GM21786 (cell line): ENCODE data around the gene KRABD2.
"Not testable (repeated sequence)": the region's sequence is repeated elsewhere in the genome, so short reads cannot be mapped to it uniquely, and the experiment has no call there.

Experiments
- ATAC-seq: cut with Tn5 transposase; IDR thresholded peaks from one replicate; pipeline ENCODE4 v1.9.1; 2021; ENCODE audit not compliant: unreplicated experiment

Gene KRABD2

DNA sequence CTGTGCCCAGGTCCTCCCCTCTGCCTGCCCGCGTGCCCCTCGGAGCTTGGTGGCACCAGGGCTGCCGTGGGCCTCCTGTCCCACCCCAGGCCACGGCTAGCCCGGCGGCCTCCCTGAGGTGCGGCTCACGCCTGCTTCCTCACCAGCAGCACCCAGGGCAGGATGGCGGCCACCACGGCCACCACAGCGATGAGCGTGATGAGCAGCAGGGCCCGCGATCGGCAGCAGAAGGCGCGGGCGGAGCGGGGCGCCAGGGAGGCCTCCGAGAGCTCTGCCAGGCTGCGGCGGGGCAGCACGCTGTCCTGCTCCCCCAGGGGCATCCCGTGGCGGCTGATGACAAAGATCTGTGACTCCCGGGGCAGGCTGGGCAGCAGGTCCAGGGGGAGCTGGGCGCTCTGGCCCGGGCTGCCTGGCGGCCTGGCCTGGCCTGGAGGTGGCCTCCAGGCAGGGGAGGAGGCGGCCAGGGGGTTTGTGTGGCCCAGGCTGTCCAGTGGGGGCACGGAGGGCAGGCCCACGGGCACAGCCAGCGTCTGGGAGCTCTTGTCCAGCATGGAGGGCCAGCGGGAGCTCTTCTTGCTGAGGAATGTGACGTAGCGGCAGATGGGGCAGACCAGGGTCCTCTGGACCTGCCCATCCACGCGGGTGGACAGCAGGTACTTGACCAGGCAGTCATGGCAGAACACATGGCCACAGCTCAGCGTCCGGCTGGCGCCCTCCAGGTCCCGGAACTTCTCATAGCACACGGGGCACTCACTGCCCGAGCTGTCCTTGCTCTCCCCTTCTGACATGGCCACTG, 16.4 kb upstream of the KRABD2 start:
- ATAC-seq, result no peak

- no peak for ATAC-seq
Observed at GRCh38 chr17:8392274-8392673, 15.8 kb upstream of the KRABD2 start.

GRCh38 chr17:8391711-8392110, 15.2 kb upstream of the KRABD2 start:
- ATAC-seq, result no peak

- ATAC-seq, result no peak
Observed at GRCh38 chr17:8387914-8388651, 11.6 kb upstream of the KRABD2 start.

DNA sequence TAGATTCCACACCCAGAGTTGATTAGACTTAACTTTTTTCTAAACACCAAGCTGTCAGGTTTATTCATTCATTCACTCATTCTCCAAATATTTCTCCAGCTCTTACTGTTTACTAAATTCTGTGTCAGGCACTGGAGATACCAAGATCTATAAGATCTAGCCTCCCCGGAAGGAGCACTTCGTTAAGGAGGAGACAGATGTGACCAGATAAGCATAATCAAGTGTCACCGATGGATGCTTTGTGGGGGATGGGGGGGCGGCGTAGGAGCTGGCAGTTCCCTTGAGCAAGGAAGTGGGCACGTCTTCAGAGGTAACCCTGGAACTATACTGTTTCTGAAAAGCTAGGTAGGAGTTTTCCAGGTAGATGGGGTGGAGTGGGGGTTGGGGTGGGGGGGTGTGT, 10.3 kb upstream of the KRABD2 start:
- no peak for ATAC-seq

DNA sequence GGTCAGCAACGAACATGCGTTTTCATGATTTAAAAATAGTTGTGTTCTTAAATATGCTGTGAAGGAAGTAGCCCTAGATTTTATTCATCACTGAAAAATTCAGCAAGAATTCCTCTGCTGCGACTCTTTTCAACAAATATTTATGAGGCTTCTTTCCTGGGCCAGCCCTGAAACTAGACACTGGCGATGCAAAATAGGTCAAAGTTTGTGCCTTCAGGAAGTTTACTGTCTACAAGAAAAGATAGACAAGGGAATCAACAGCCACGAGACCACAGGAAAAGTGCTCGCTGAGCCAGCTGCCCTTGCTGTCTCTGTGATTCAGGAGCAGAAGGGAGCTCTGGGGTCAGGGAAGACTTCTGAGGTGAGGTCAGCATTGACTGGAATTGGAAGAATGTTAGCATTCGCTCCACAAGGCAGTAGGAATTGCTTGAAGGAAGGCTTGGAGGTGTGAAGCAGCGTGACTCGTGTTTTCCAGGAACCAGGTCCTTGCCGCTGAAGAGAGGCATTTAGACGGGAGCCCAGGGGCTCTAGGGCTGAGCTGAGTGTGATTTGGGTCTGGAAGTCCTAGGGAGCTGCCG, 8.4 kb upstream of the KRABD2 start:
- no peak for ATAC-seq

GRCh38 chr17:8383143-8383822, 6.8 kb upstream of the KRABD2 start, which contains the start of gene RPL26:
Gene RPL26, minus strand, starts transcription at chr17:8383193. Its CDS starts 883 bp downstream, at chr17:8382310.
- peak; percentile 82 for ATAC-seq

DNA sequence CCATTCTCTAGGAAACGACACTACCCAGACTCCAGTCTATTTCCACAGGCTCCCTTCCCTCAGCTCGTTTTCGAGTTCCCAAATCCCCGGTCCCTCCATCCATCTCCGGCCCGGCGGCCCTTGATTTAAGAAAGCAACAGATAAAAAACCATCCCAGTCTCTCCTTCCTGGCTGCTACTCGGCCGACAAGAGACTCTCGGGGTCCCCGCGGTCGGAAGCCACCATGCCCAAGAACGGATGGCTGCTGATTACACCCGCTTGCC, 6.3 kb upstream of the KRABD2 start:
- ATAC-seq, result no peak

- ATAC-seq, result no peak
Observed at GRCh38 chr17:8382052-8382879, 5.8 kb upstream of the KRABD2 start.

- no peak for ATAC-seq
Observed at GRCh38 chr17:8380049-8380448, 3.5 kb upstream of the KRABD2 start.

- ATAC-seq, result not testable (repeated sequence)
Observed at GRCh38 chr17:8378117-8378516, 1.6 kb upstream of the KRABD2 start.

- no peak for ATAC-seq
Observed at GRCh38 chr17:8377422-8377821, 918 bp upstream of the KRABD2 start.

GRCh38 chr17:8375738-8376259, 705 bp downstream of the KRABD2 start:
- no peak for ATAC-seq

DNA sequence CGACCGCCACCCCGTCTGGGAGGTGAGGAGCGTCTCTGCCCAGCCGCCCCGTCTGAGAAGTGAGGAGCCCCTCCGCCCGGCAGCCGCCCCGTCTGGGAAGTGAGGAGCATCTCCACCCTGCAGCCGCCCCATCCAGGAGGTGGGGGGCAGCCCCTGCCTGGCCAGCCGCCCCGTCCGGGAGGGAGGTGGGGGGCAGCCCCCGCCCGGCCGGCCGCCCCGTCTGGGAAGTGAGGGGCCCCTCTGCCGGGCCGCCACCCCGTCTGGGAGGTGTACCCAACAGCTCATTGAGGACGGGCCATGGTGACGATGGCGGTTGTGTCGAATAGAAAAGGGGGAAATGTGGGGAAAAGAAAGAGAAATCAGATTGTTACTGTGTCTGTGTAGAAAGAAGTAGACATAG, 2.6 kb downstream of the KRABD2 start:
- ATAC-seq, result not testable (repeated sequence)

GRCh38 chr17:8372422-8372821, 4.1 kb downstream of the KRABD2 start:
- ATAC-seq, result no peak

DNA sequence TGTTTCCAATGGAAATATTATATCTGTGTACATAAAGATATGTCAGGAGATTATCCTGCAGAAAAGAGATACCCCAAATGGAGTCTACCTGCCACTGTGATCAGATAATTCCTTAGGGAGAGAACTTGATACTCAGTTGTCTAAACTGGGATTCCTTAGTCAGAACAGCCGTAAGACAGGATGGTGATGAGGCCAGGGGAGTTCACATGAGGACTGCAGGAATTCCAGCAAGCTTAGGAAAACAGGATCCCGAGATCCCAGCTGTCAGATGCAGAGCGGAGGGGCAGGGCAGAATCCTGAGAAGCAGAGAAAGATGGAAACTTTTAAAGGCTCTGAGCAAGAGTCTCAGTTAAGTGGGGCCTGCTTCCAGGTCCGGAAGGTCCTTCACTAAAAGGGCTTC, 4.7 kb downstream of the KRABD2 start:
- no peak for ATAC-seq

- no peak for ATAC-seq
Observed at GRCh38 chr17:8369944-8370343, 6.6 kb downstream of the KRABD2 start.

DNA sequence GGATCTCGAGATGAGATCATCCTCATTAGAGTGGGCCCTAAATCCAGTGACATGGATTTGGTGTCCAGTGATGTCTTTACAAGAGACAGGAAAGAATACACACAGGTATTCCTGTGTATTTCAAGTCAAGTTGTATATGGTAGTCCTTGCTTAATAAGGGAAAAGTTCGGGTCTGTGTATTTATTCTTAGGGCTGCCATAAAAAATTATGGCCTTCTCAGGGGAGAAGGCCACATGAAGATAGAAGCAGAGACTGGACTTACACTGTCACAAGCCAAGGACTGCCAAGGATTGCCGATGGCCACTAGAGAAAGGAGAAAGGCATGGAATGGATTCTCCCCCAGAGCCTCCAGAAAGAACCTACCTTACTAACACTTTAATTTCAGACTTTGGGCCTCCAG, 8.3 kb downstream of the KRABD2 start:
- ATAC-seq, result no peak

- ATAC-seq, result no peak
Observed at GRCh38 chr17:8366231-8366630, 10.3 kb downstream of the KRABD2 start.

- ATAC-seq, result no peak
Observed at GRCh38 chr17:8365143-8365542, 11.4 kb downstream of the KRABD2 start.
